Heart left ventricle (tissue), 13 donors: Measurements from ENCODE around the gene SNX18.

Experiments
- CTCF ChIP-seq, 12 donors: fragments of 200-600 bp; sonication (generic) in 4 of 12; IDR thresholded peaks; one replicate each; pipeline versions ENCODE4 v1.5.0 to v1.8.0; 2018 to 2022; ENCODE audit warnings: antibody characterized with exemption in 12 of 12, mild to moderate bottlenecking in 5 of 12
- POLR2A ChIP-seq, 2 donors: fragments of 450-650 bp; IDR thresholded peaks; one replicate each; pipeline ENCODE4 v1.6.1; 2017; ENCODE audit warnings: antibody characterized with exemption in 2 of 2, mild to moderate bottlenecking in 2 of 2, moderate library complexity in 2 of 2
- donor health status: ischemic (EF 13 %, LVEDD 7.1; RV severe dilation, severe dysfunction).
- donor health status: DM: no; HTN: yes; CAD: no.
- donor health status: DM: no; HTN: no; CAD: no.
- donor health status: ischemic (EF 25% LVEDD 6.9; RV normal size, moderate dysfunction).
- donor health status: ischemic (EF 25% LVEDD 5.7; RV mildly dilated, moderate dysfunction).
- donor health status: ischemic (EF 35%, LVEDD 5.7; RV mildly dilated, moderate dysfunction).
- donor health status: nonischemic (EF 11% LVEDD 7.7; RV severe dilation, severe dysfunction).
- donor health status: DM: yes; HTN: yes; CAD: no.
- donor health status: PGD.
- donor health status: ischemic (EF 29% LVEDD 5.4; RV normal size, mild dysfunction).
- donor health status: nonischemic (EF 23%, LVEDD 6.1; RV moderate dilation, normal function).

- TF ChIP-seq CTCF (IDR thresholded peaks at IDR 0.05) (no peak), POLR2A (IDR thresholded peaks at IDR 0.05) (no peak)
Measured at GRCh38 chr5:54548565-54548964, 31.0 kb downstream of the SNX18 start.
